G401.6 (cell line): ENCODE data around the gene HCN4.
"Not testable (repeated sequence)": the region's sequence is repeated elsewhere in the genome, so short reads cannot be mapped to it uniquely, and the experiment has no call there.

Experiments
- FAIRE-seq: peaks from 2 replicates; lab custom pipeline; 2012; peaks lifted over from hg19 to GRCh38; lab: Jason Lieb, UNC

The HCN4 gene

DNA sequence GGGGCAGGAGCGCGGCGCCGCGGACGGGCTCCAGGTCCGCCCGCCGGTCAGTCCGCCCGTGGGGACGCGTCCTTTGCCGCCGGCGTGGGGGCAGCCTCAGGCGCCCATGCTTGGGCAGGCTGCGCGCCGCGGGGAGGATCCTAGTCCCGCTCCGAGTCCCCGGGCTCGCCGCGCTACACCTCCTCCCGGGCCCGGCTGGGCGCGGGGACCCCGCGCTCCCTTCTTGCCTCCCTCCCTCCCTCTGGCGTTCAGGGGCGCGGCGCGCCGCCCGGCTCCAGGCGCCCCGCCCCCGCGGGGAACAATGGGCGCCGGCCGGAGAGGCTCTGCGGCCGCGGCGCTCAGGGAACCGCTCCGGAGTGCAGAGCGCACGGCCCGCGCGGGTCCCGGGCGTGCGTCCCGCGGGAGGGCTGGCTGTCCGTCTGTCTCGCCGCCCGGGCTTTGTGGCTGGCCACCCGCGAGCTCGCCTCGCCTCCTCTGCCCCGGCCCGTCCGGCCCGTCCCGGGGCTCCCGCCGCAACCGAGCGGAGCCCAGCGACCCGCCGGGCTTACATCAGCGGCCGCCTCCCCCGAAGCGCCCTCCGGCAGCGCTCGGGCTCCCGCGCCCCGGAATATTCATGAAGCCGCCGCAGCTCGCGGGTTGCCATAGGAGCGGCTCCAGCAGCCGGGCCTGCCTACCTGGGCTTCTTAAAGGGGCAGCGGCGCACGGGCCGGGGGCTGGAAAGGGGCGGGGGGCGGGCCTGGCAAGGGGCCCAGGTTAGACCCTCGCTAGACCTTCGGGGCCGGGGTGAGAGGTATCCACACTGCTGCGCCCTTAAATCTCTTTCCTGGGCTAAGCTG is at the start of gene HCN4:
HCN4 (minus strand) TSS at position 658 of the 836 bp plus-strand sequence. CDS start 688 bp downstream, outside the sequence.
- FAIRE-seq = no peak

DNA sequence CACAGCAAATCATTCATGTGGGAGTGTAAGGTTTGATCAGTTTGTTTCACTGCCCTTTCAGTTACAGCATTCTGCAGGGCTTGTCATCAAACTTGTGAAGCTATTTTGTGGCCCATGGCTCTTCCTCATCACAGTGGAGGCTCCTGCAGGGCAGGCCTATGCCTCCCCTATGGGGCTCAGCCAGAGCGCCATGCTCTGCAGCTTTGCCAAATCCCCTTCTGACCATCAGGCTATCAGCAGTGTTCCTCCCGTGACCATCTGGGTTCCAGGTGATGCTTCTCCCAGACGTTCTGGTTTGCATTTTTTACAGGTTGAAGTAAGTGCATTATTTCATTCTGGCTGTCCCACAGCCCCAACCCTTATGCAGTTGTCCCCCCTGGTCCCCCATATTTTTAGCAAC is 46.1 kb upstream of the HCN4 start:
- FAIRE-seq = no peak

DNA sequence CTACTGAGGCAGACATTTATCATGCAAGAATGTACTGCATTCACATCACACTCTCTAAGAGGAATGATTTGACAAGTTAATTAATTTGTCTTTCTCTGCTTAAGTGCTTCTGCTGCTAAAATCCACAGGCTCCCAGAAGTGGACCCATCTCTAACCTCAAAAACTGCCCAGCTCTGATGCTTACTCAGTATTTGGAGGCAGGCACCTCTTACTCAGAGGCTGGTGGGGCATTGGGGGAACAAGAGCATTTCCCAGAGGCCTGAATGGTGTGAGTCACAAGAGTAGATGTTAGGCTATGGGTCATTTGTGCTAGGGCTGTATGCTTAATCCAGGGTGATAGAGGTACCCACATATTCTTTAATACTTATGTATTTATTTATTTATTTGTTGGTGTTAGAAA is 34.4 kb upstream of the HCN4 start:
- no peak for FAIRE-seq

DNA sequence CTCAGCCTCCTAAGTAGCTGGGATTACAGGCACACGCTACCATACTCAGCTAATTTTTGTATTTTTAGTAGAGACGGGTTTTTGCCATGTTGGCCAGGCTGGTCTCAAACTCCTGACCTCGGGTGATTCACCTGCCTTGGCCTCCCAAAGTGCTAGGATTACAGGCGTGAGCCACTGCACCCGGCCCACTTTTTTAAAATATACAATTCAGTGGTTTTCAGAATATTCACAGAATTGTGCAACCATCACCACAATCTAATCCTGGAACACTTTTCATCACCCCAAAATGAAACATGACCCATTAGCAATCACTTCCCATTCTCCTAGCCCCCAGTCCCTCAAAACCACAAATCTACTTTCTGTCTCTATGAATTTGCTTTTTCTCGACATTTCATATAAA is 31.5 kb upstream of the HCN4 start:
- FAIRE-seq = not testable (repeated sequence)

DNA sequence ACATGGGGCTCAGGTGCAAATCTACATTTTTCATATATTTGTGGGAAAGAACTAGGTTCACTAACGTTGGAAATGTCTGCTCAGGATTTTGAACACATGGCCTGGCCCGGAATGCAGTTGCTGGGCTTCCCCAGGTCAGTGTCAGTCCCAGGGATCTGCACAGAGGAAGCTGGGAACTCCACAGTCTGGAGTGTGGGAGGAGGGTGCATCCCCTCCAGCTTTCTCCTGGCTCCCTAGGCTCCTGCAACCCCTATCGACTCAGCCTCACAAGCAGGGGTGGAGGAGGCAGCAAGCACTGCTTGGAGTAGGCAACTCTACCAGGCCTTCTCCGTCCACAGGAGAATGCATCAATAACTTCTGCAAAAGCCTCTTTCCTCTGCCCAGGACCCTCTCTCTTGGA is 30.1 kb upstream of the HCN4 start:
- FAIRE-seq = no peak

DNA sequence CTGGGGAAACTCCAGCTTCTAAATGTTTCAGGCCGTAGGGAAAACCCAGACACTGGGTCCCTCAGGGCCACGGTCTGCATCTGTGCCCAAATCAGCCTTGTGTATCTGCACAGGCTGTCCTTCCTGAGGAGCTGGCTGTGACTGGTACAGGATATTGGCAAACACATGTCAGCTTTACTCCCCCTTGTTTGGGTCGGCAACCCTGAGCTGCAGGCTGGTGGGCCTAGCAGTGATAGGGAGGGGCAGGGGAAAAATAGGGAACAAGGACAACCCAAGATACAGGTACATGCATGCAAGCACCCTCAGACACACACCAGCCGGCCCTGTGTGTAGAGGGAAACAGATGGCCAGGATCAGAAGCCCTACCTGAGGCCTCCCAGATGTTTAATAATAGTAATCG is 28.7 kb upstream of the HCN4 start:
- FAIRE-seq = no peak

DNA sequence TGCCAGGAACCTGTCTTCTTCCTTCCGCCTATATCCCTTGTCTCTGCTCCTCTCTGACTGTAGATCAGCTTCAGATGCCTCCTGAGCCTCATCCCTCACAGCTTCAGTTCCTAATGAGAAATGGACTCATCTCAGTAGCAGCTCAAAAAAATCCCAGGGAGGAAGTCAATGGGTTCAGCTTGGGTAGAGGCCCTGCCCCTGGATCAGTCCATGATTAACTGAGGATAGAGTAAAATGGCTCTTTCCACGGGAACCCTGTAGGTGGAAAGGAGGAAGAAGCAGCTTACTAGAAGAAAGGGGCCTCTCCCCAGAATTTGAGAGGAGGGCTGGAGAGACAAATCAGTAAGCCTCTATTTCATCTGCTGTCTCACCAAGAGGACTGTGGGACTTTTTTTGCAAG is 26.9 kb upstream of the HCN4 start:
- no peak for FAIRE-seq

DNA sequence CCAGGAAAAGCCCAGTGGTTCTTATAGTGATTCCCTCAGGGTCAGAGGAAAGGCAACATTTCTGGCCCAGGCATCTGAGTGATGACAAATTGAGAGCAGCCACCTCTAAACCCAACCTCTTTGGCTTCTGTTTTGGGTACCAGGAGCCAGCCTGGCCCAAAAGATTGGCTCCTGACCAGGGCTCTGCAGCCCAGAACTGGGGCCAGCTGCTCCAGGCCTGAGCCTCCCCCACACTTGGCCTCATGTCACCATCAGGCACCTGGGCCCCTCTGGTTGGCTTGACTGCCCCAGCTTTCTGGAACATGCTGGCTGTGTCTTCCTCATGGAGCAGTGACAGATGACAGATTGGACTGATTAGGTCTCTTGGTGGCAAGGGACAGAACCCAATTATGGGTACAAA is 26.0 kb upstream of the HCN4 start:
- FAIRE-seq = no peak

DNA sequence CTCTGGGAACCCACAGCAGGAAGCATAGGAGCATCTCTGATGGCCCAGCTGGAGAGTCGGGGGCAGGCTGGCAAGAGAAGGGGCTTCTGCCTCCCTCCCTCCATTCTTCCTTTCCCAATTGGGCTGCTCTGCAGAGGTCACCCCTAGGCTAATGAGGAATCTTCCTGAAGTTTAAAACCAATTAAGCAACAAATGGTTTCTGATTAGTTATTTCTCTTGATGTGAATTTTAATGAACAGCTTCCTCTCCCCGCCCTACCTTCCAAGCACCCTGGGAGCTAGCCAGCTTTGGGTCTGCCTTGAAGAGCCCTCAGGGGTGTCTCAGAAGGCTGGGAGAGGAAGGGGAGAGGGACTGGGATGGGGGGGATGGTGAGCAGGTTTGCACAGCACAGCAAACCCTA is 24.6 kb upstream of the HCN4 start:
- FAIRE-seq = no peak

DNA sequence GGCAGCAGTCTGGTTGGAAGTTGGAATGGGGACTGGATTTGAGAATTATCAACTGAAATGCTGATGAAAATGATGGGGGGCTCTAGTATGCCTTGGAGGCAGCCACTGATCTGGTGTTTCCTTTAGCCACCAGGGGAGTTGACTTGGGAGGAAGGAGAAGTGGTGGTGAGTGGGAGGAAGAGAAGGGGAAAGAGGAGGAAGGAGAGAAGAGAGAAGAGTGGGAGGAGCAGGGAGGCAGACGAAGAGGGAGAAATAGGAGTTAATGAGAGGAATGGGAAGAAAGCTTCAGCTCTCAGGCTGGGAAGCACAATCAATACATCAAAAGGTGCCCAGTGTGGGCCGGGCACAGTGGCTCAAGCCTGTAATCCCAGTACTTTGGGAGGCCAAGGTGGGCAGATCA is 23.3 kb upstream of the HCN4 start:
- no peak for FAIRE-seq

DNA sequence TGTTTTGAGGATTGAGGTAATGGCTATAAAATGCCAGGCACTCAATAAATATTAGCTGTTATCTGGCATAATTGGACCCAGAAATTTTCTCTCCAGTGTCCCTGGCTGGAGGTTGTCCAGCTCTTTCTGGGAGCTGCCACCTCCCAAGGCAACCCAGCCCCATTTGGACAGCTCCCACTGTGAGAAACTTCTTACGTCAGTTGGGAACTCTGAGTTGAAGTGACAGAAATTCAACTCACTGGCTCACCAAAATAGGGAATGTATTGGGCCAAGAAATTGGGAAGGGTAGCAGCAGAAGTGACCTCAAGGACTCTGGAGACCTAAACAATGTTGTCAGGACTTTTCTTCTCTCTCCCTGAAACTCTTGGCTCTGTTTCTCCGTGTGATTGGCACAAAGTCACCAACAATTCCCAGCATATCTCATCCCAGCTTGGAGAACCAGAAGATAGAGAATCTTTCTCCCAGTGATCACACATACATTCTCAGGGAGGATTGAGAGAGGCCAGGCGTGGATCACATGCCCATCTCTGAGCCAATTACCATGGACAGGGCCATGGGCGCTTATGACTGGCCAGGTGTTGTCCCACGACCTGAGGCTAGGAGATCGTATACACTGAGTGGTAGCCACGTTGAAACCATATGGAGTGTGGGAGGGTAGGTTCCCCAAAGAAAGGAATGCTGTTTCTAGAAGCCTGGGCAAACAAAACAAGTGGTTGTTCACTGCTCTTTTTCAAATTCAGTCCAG is 22.5 kb upstream of the HCN4 start:
- FAIRE-seq = no peak

DNA sequence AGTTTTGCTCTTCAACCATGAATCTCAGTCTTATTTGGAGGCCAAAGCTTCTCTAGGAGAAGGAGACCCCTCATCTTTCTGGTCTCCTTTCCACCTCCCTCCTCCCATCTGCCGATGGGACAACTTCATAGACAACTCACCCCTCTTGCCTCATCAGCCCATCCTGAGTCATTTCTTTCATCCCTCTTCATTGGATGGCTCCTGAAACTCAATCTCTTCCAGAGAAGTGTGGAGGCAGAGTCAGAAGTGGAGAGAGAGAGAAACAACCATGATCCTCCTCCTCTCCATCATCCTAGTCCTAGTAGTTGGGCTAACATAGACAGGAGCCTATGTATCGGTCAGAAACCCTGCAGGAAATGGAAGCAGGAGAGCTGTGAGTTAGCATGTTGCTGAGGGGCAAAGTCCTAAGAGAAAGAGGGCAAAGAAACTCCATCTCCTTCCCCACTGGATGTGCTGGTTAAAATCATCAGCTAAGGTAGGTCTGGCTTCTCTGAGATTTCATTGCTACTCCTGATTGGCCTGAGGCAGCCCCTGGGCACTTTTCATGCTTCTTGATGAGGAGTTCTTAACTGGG is 21.3 kb upstream of the HCN4 start:
- no peak for FAIRE-seq

DNA sequence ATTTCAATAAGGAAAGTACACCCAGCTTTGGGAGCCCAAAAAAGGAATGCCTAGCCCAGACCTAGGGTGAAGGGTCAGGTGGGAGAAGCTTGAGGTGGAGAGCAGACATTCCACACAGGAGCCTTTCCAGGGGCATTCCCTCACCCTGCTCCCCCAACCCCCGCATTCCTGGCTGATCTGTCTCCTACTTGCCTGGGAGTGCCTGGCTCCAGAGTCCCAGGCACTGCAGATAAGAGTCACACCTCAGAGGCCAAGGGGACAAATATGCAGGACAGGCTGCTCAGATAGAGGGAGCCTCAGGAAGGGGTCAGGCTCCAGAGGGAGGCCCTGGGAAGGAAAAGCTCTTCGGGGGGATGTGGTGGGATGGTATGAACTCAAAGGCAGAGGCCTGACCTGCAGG is 20.8 kb upstream of the HCN4 start:
- no peak for FAIRE-seq

DNA sequence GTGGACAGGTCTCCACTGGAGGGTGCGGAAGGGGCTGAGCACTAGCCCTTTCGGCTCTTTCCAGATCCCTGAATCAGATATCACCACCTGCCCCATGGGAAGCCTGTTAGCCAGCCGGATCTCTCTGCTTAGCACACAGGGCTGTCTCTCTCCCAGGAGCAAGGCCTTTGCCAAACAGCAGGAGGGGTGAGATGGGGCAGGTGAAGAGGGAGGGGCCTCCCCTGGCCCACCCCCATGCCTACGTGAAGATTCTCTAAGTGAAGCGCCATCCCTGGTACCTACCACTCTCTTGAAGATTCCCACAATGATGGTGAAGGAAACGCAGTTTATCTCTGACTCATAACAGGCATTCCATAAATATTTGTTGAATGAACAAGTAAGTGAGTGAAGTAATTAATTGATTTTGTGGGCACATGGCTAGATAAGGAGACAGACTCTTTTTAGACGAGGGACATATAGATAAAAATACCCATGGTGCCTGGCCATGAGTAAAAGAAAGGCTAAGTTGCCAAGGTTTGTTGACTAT is 19.6 kb upstream of the HCN4 start:
- no peak for FAIRE-seq

DNA sequence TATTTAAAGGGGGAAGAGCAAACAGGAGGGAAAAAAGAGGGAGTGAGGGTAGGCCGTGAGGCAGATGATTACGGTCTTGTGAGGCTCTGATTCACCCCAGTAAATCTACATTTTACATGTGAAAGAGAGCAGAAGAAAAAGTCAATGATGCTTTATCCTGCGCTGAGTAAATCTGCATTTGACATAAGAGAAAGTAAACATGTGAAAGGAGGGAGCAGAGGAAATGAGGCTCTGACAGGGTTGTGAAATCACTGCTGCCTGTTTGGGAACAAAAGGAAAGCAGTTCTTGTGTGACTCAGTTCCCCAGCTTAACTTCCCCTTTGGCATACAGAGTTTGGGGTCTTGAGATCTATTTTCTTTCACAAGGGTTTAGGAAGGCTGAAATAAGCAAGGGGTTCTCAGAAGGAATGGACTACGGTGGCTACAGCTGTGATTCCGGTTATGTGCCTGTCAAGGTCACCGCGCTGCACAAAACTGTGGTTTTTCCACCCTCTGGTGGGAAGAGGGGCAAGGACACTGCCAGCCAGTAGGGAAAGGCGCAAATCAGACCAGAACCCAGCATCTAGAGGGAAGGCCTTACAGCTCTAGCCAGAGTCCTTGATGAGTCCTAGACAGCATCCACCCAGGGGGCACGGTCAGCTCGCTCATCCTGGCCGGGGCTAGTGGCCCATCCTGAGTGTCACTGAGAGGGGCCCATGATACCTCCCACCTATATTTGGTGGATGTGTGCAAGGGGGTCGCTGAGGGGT is 18.9 kb upstream of the HCN4 start:
- no peak for FAIRE-seq

DNA sequence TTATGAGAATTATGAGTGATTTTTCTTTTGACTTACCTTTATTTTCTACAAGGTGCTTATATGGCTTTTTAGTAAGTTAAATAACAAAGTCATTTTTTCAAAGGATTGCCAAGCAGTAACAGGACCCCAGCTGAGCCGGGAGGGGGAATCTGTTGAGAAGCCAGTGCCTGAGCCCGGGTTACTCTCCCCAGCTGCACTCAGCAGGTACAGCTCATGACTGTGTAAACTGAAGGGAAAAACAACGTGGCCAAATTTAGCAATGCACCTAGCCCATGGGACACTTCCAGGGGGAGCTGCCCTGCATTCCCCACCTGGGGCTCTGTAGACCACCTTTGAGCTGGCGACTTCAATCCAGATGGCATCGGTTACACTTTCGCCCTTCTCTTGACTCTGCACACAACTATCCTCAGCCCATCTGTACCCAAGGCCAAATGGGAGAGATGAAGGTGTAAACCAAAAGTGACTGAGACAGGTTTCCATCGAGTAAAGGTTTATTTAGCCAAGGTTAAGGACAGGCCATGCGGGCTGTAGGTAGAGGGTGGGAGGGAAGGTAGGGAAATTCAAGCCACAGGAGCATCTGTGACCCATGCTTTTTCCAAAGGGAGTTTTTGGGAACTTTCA is 18.2 kb upstream of the HCN4 start:
- FAIRE-seq = no peak

DNA sequence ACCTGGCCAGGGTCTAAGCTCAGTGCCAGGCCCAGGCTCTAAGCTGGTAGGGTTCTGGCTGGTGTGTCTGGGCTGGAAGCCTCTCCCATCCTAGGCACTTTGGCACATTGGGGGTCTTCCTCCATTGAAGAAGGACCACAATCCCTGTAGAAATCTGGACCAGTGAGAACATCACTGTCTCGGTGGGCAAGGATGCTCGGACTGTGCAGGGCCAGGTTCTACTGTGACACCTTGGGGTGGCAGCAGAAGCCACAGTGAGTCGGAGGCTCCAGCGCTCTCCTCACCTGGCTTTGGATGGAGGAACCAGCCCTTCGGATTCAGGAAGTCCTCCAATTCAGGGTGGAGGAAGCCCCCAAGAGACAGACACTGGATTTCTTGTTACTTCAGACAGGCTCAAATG is 17.5 kb upstream of the HCN4 start:
- FAIRE-seq = no peak

DNA sequence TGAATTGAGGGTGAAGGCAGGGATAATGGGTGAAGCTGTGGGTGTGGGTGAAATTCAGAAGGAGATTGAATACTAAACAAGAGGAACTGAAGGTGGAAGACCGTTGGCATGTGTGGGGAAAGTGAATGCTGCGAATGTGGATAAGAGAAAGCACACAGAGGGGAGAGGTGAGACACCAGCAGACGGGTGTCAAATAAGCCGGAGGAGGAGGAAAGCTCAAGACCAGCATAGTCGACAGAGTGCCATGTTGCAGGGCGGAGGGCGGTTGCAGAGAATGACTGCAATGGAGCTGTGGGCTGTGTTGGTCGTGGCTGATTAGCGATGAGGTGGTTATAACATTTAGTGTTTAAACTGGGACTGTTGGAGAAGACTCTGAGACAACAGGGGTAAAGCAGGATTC is 16.4 kb upstream of the HCN4 start:
- FAIRE-seq = no peak

DNA sequence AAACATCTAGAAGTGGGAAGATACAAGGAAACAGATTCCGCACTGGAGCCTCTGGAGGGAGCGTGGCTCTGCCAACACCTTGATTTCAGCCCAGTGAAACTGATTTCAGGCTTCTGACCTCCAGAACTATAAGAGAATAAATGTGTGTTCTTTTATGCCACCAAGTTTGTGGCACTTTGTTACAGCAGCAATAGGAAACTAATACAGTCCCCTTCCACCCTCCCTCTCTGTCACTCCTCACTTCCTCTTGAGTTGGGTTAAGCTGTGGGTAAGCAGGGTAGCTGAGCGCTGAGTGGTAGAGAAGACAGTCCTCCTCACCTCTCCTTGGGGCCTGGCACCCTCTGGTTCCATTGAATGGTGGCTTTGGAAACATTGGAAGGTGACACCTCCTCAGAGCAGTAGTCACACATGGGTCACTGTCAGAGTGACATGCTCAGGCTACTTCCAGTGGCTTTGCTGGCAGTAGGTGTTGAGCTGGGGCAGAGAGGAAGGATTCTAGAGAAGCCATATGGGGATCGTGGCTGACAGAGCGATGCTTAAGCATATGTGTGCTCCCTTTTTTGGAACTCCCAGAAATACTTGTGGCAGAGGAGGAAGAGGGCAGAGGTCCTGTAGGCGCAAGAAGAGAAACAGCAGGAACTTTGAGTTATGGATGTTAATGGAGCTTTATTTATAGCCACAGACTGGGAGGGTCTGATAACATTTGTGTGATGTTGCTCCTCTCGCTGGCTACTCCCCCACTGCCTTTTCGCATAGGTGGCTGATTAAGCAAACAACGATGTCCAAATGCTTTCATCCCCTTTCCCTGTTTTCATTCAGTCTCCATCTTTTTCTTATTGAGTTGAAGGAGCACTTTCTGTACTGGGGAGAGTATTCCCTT is 14.8 kb upstream of the HCN4 start:
- no peak for FAIRE-seq

DNA sequence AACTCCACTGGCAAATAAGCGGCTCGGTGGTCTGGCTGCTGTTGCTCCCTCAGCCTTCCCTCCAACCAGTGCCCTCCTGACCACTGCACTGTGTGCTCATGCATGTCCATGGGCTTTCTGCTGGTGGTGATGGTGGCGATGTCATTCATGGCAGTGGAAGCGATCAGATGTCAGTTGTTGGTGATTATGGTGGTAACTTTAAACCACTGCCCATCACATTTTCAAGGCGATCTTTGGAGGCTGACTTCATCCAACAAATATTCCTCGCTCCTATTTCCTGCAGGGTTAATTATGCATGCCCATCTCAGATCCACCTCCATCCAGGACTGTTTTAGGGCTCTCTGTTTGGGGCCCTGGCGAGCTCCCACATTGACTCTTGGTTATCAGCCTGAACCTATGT is 13.4 kb upstream of the HCN4 start:
- no peak for FAIRE-seq

DNA sequence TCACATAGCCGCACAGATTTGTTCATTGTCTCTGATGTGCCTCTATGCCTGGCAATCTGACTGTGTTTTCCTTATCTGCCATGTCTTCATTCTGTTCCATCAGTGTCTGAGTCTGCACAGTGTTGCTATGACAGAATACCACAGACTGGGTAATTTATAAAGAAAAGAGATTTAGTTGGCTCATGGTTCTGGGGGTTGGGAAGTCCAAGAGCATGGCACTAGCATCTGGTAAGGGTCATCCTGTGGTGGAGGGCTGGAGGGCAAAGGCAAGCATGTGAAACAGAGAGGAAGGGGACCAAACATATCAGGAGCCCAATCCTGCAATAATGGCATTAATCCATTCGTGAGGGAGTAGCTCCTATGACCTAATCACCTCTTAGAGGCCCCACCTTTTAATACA is 11.9 kb upstream of the HCN4 start:
- FAIRE-seq = no peak
